Psoas muscle (tissue), 8 donors: Measurements from ENCODE around the gene NEK3. TPM values are rescaled to one million over a fixed set of nuclear protein-coding genes. Genes with fewer than 3 reads are reported as not detected.
"Not testable (repeated sequence)": the region's sequence is repeated elsewhere in the genome, so short reads cannot be mapped to it uniquely, and the experiment has no call there.

ENCODE experiments used
- ATAC-seq, 4 donors: fragments of 200-7000 bp; cut with Tn5 transposase; one replicate each; pipeline ENCODE4 v1.9.1; 2020; ENCODE audit warnings: moderate library complexity in 3 of 4, mild to moderate bottlenecking in 2 of 4
- DNase-seq, 2 donors: peaks; one replicate each; pipeline ENCODE4 v3.0.0-alpha.2; 2020
- H3K27ac ChIP-seq: fragments of 200-600 bp; one replicate; pipeline ENCODE4 v1.8.0; 2022
- H3K27me3 ChIP-seq, 3 donors: fragments of 200-600 bp in 1 of 3; one replicate each; pipeline versions ENCODE4 v1.6.1 to v1.8.0; 2013 to 2022; ENCODE audit warnings: low read length in 2 of 3, mild to moderate bottlenecking in 2 of 3, moderate library complexity in 1 of 3; ENCODE audit not compliant: insufficient read depth in 3 of 3
- H3K36me3 ChIP-seq, 2 donors: fragments of 200-600 bp in 1 of 2; one replicate each; pipeline versions ENCODE4 v1.6.1 to v1.8.0; 2013 to 2022; ENCODE audit warnings: low read depth in 1 of 2, mild to moderate bottlenecking in 1 of 2, moderate library complexity in 1 of 2; ENCODE audit not compliant: insufficient read depth in 1 of 2
- H3K4me1 ChIP-seq: fragments of 200-600 bp; one replicate; pipeline ENCODE4 v1.8.0; 2022
- H3K4me3 ChIP-seq: fragments of 200-600 bp; one replicate; pipeline ENCODE4 v1.8.0; 2022; ENCODE audit warnings: mild to moderate bottlenecking
- H3K9me3 ChIP-seq: fragments of 200-600 bp; one replicate; pipeline ENCODE4 v1.8.0; 2022
- WGBS, 3 donors: extraction: QIAGEN DNeasy Blood & Tissue Kit; methylation state at CpG; one replicate each; pipeline versions ENCODE4 v1.1.6 to v1.1.7; 2013; 5-methylcytosine and 5-hydroxymethylcytosine counted together
- intact Hi-C, 2 donors: fragments of 100-400 bp; cut with DNase I; formaldehyde crosslinking; loops; one replicate each; pipeline versions ENCODE4 v1.11.0 to v1.14.2; 2022
- polyA plus RNA-seq, 3 donors: library from polyadenylated mRNA; stranded (reverse); fragments of 200-250 nt; gene quantifications; one replicate each; pipeline ENCODE4 v1.2.3, GENCODE V29; 2013
- total RNA-seq, 4 donors: library from RNA; stranded (reverse); fragmentation: NEBNext Ultra II Directional in 2 of 4; extraction: Animal tissue kit (Norgen Biotek cat#: 25700) in 2 of 4; gene quantifications; one replicate each; pipeline versions ENCODE4 v1.2.1 to v1.2.4, GENCODE V29; 2021 to 2023
- TF ChIP-seq, protein P1 (sequence below): fragments of 200-600 bp; IDR thresholded peaks from one replicate; pipeline ENCODE4 v1.8.0; 2022; ENCODE audit warnings: antibody characterized with exemption
- donor health status: healthy with polysubstance abuse.
- donor health status: DM: no; HTN: no; CAD: no; lungs with moderate emphysema.
- donor health status: Bipolar disorder and iron deficiency.
- donor health status: healthy.
- donor health status: DM: yes; HTN: yes; CAD: no.
- donor health status: DM: no; HTN: no; CAD: no.
- donor health status: DM: no; HTN: no; CAD: no.
- donor health status: DM: yes; HTN: yes; CAD: no.

NEK3 gene
- total and polyA plus RNA-seq, 7 donors, result 3.1 to 5.3 (median 4.7) TPM

GRCh38 chr13:52105841-52106240 is 53.6 kb downstream of the NEK3 start:
- Histone ChIP-seq H3K4me1 (no peaks in the 10 kb centered on the region), H3K36me3 (no peaks in the 10 kb centered on the region), H3K9me3 (no peaks in the 10 kb centered on the region), H3K27me3 (no peaks in the 10 kb centered on the region), H3K27ac (no peak overlapping the region), H3K4me3 (no peak overlapping the region)
- ATAC-seq (no peak), DNase-seq (no peak)
- intact Hi-C loops, result no loop called here
- TF ChIP-seq, protein P1, sequence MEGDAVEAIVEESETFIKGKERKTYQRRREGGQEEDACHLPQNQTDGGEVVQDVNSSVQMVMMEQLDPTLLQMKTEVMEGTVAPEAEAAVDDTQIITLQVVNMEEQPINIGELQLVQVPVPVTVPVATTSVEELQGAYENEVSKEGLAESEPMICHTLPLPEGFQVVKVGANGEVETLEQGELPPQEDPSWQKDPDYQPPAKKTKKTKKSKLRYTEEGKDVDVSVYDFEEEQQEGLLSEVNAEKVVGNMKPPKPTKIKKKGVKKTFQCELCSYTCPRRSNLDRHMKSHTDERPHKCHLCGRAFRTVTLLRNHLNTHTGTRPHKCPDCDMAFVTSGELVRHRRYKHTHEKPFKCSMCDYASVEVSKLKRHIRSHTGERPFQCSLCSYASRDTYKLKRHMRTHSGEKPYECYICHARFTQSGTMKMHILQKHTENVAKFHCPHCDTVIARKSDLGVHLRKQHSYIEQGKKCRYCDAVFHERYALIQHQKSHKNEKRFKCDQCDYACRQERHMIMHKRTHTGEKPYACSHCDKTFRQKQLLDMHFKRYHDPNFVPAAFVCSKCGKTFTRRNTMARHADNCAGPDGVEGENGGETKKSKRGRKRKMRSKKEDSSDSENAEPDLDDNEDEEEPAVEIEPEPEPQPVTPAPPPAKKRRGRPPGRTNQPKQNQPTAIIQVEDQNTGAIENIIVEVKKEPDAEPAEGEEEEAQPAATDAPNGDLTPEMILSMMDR, result no peak
- 79 to 93% (median 90%) methylated on average over 1 of the region's 1 CpG for WGBS, 3 donors

DNA sequence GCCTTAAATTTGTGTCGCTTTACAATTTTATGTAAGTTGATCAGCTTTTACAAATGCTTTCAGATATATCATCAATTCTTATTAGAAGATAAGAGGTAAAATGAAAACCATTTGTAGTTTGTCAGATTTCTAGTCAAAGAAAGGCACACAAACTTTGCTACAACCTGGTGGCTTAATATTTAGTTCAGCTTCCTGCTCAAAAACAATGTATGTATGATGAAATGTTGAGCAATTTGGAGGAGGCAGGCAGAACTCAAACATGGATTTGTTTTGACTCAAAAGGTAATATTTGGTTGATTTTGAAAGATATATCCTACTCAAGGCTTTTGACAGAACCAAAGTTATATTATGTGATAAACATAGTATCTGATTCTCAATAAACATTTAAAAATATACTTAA is 54.8 kb downstream of the NEK3 start:
- TF ChIP-seq, protein P1, result no peak
- Histone ChIP-seq H3K27me3 (no peaks in the 10 kb centered on the region), H3K27ac (no peak overlapping the region), H3K9me3 (no peaks in the 10 kb centered on the region), H3K4me3 (no peak overlapping the region), H3K36me3 (no peaks in the 10 kb centered on the region), H3K4me1 (no peaks in the 10 kb centered on the region)
- no peak for DNase-seq
- intact Hi-C loops, result no loop called here
- no peak for ATAC-seq
- WGBS, 3 donors, result 93 to 98% (median 96%) methylated on average over 1 of the region's 1 CpG

GRCh38 chr13:52103386-52103785 is 56.0 kb downstream of the NEK3 start:
- Histone ChIP-seq H3K4me1 (no peaks in the 10 kb centered on the region), H3K9me3 (no peaks in the 10 kb centered on the region), H3K36me3 (no peaks in the 10 kb centered on the region), H3K4me3 (no peak overlapping the region), H3K27me3 (no peaks in the 10 kb centered on the region), H3K27ac (no peak overlapping the region)
- no peak for DNase-seq
- intact Hi-C loops, result no loop called here
- 79 to 83% (median 80%) methylated on average over 5 of the region's 5 CpGs for WGBS, 3 donors
- no peak for ATAC-seq
- TF ChIP-seq, protein P1, result no peak

GRCh38 chr13:52102423-52102822 is 57.0 kb downstream of the NEK3 start:
- WGBS, 3 donors, result 92 to 96% (median 94%) methylated on average over 3 of the region's 3 CpGs
- ATAC-seq, H3K4me1 ChIP-seq, H3K9me3 ChIP-seq, H3K36me3 ChIP-seq, intact Hi-C loops, H3K27me3 ChIP-seq, H3K27ac ChIP-seq, H3K4me3 ChIP-seq, DNase-seq: not testable (repeated sequence)

GRCh38 chr13:52097197-52097596 is 62.2 kb downstream of the NEK3 start:
- Histone ChIP-seq H3K27me3 (no peaks in the 10 kb centered on the region), H3K4me1 (no peaks in the 10 kb centered on the region), H3K9me3 (no peaks in the 10 kb centered on the region), H3K36me3 (no peaks in the 10 kb centered on the region), H3K4me3 (no peak overlapping the region), H3K27ac (no peak overlapping the region)
- TF ChIP-seq, protein P1, result no peak
- intact Hi-C loops, result no loop called here
- DNase-seq, result no peak
- ATAC-seq, result no peak
- 83 to 91% (median 87%) methylated on average over 5 of the region's 5 CpGs for WGBS, 3 donors
